Loucy (cell line): ENCODE results near the gene BABAM2.

Experiments used
- H2AFZ ChIP-seq: fragments of 200-600 bp; sonication (generic); 2 replicates; pipeline ENCODE4 v1.6.0; 2016; ENCODE audit warnings: antibody characterized with exemption, mild to moderate bottlenecking, low read length, moderate library complexity
- H3F3A ChIP-seq: fragments of 200-600 bp; 2 replicates; pipeline ENCODE4 v1.6.0; 2016; ENCODE audit warnings: antibody characterized with exemption, low read depth, mild to moderate bottlenecking
- H3K27me3 ChIP-seq: fragments of 200-600 bp; sonication (generic); 2 replicates; pipeline ENCODE4 v1.6.1; 2014; ENCODE audit warnings: low read length, mild to moderate bottlenecking; ENCODE audit not compliant: insufficient read depth, poor library complexity, severe bottlenecking
- H3K36me3 ChIP-seq: fragments of 200-600 bp; sonication (generic); 2 replicates; pipeline ENCODE4 v1.6.1; 2016; ENCODE audit warnings: low read length; ENCODE audit not compliant: insufficient read depth
- H3K4me1 ChIP-seq: fragments of 200-600 bp; sonication (generic); 2 replicates; pipeline ENCODE4 v1.5.1; 2014; ENCODE audit warnings: low read length, mild to moderate bottlenecking; ENCODE audit not compliant: insufficient read depth, poor library complexity, severe bottlenecking
- H3K4me2 ChIP-seq: fragments of 200-600 bp; sonication (generic); 2 replicates; pipeline ENCODE4 v1.6.0; 2014; ENCODE audit warnings: antibody characterized with exemption, low read length, low read depth, mild to moderate bottlenecking; ENCODE audit not compliant: poor library complexity, severe bottlenecking
- H3K4me3 ChIP-seq: fragments of 200-600 bp; sonication (generic); 2 replicates; pipeline ENCODE4 v1.5.1; 2014; ENCODE audit warnings: low read length, mild to moderate bottlenecking, mixed read lengths; ENCODE audit not compliant: poor library complexity, severe bottlenecking
- H3K79me2 ChIP-seq: fragments of 200-600 bp; sonication (generic); 2 replicates; pipeline ENCODE4 v1.6.1; 2014; ENCODE audit warnings: low read length; ENCODE audit not compliant: insufficient read depth
- H3K9ac ChIP-seq: fragments of 200-600 bp; sonication (generic); 2 replicates; pipeline ENCODE4 v1.6.0; 2014; ENCODE audit warnings: mild to moderate bottlenecking, low read depth, low read length, moderate library complexity; ENCODE audit not compliant: poor library complexity, severe bottlenecking
- H3K9me2 ChIP-seq: fragments of 200-600 bp; sonication (generic); replicated peaks from 2 replicates; pipeline ENCODE4 v1.6.1; 2016; ENCODE audit warnings: low read depth, low read length, mixed read lengths
- H3K9me3 ChIP-seq: fragments of 200-600 bp; sonication (generic); 2 replicates; pipeline ENCODE4 v1.6.1; 2014; ENCODE audit warnings: mild to moderate bottlenecking, antibody characterized with exemption, low read length, low read depth; ENCODE audit not compliant: insufficient read depth
- H4K20me1 ChIP-seq: fragments of 200-600 bp; sonication (generic); 2 replicates; pipeline ENCODE4 v1.6.0; 2014; ENCODE audit warnings: antibody characterized with exemption, low read length, mild to moderate bottlenecking; ENCODE audit not compliant: insufficient read depth, poor library complexity, severe bottlenecking
- EZH2phosphoT487 ChIP-seq: fragments of 200-600 bp; IDR thresholded peaks from 2 replicates; pipeline ENCODE4 v1.6.1; 2018; ENCODE audit warnings: antibody characterized with exemption, mild to moderate bottlenecking, moderate library complexity, borderline replicate concordance
- TF ChIP-seq, protein P1 (sequence below): fragments of 200-600 bp; sonication (generic); conservative IDR thresholded peaks from 2 replicates; pipeline ENCODE4 v1.5.1; 2014; ENCODE audit warnings: mild to moderate bottlenecking, antibody characterized with exemption, low read length

Gene BABAM2

GRCh38 chr2:28345619-28346018, 455.1 kb downstream of the BABAM2 start:
- no peaks in the 10 kb centered on the region for H4K20me1 ChIP-seq
- no peaks in the 10 kb centered on the region for H3K79me2 ChIP-seq
- H3K27me3 ChIP-seq: no peaks in the 10 kb centered on the region
- no peaks in the 10 kb centered on the region for H3K9me2 ChIP-seq
- H3K4me3 ChIP-seq: no peak overlapping the region
- no peak overlapping the region for H2AFZ ChIP-seq
- TF ChIP-seq EZH2phosphoT487: no peak
- TF ChIP-seq, protein P1, sequence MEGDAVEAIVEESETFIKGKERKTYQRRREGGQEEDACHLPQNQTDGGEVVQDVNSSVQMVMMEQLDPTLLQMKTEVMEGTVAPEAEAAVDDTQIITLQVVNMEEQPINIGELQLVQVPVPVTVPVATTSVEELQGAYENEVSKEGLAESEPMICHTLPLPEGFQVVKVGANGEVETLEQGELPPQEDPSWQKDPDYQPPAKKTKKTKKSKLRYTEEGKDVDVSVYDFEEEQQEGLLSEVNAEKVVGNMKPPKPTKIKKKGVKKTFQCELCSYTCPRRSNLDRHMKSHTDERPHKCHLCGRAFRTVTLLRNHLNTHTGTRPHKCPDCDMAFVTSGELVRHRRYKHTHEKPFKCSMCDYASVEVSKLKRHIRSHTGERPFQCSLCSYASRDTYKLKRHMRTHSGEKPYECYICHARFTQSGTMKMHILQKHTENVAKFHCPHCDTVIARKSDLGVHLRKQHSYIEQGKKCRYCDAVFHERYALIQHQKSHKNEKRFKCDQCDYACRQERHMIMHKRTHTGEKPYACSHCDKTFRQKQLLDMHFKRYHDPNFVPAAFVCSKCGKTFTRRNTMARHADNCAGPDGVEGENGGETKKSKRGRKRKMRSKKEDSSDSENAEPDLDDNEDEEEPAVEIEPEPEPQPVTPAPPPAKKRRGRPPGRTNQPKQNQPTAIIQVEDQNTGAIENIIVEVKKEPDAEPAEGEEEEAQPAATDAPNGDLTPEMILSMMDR: no peak
- no peaks in the 10 kb centered on the region for H3F3A ChIP-seq
- H3K4me1 ChIP-seq: peaks cover 8% of the 10 kb centered on the region
- H3K36me3 ChIP-seq: no peaks in the 10 kb centered on the region
- no peaks in the 10 kb centered on the region for H3K9me3 ChIP-seq
- H3K9ac ChIP-seq: no peak overlapping the region
- no peak overlapping the region for H3K4me2 ChIP-seq

DNA sequence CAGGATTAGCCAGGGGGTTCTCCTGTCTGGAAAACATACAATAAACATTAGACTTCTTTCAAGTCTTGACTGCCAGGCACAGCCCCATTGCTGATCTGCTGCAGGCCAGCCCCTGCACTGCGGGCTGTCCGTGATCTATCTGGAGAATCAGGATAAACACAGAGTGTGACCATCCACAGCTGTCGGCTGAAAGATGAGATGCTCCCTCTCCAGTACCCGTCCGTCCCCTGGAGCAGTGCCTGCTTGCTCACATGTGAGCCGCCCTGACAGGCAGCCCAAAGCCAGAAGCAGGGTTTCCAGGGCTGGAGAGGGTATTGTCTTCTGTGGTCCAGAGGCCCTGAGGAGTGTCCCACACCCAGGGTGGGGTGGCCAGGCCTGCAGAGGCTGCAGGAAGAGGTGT, 456.1 kb downstream of the BABAM2 start:
- TF ChIP-seq, protein P1: no peak
- TF ChIP-seq EZH2phosphoT487: no peak
- no peaks in the 10 kb centered on the region for H4K20me1 ChIP-seq

DNA sequence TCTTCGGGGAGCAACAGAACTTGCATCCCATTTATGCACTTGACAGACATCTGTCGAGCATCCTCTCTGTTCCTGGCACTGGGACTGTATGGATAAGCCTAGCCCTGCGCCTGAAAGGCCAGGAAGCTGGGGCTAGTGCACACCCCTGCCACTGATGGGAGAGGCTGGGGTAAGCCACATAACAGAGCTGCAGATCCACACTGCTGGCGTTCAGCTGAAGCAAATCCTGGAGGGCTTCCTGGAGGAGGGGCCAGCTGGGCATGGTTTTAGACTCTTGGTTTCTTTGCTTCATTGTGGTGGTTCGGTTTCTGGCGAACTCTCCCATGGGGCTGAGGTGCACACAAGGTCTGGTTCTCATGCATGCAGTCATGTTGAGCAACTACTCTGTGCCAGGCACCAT, 456.7 kb downstream of the BABAM2 start:
- H3K9ac ChIP-seq: no peak overlapping the region
- peaks cover 4% of the 10 kb centered on the region for H3K4me1 ChIP-seq
- TF ChIP-seq, protein P1: no peak
- no peak for TF ChIP-seq EZH2phosphoT487
- H3K79me2 ChIP-seq: no peaks in the 10 kb centered on the region
- no peaks in the 10 kb centered on the region for H3K9me3 ChIP-seq
- H3F3A ChIP-seq: no peaks in the 10 kb centered on the region
- no peaks in the 10 kb centered on the region for H3K36me3 ChIP-seq
- no peak overlapping the region for H3K4me3 ChIP-seq
- H3K4me2 ChIP-seq: no peak overlapping the region
- no peak overlapping the region for H2AFZ ChIP-seq
- no peaks in the 10 kb centered on the region for H3K27me3 ChIP-seq
- H3K9me2 ChIP-seq: no peaks in the 10 kb centered on the region
- H4K20me1 ChIP-seq: no peaks in the 10 kb centered on the region

More for the DNA sequence above, 456.1 kb downstream of the BABAM2 start:
- H3K4me3 ChIP-seq: no peak overlapping the region
- H3K9me3 ChIP-seq: no peaks in the 10 kb centered on the region
- H3K9me2 ChIP-seq: no peaks in the 10 kb centered on the region
- H3K4me2 ChIP-seq: no peak overlapping the region
- no peak overlapping the region for H2AFZ ChIP-seq
- peaks cover 4% of the 10 kb centered on the region for H3K4me1 ChIP-seq
- no peaks in the 10 kb centered on the region for H3F3A ChIP-seq
- no peaks in the 10 kb centered on the region for H3K79me2 ChIP-seq
- no peaks in the 10 kb centered on the region for H3K36me3 ChIP-seq
- no peak overlapping the region for H3K9ac ChIP-seq
- no peaks in the 10 kb centered on the region for H3K27me3 ChIP-seq
